ENCODE measurements around the gene CACUL1. TPM values are rescaled to one million over a fixed set of nuclear protein-coding genes. Genes with fewer than 3 reads are reported as not detected.
A peak's percentile ranks its signal among the peaks of the same experiment; 100 is the strongest.

Gene CACUL1
- polyA plus RNA-seq (2013, experiment 1 of 2), result 46.3 TPM
- polyA plus RNA-seq (2013, experiment 2 of 2), result 44.2 TPM

DNA sequence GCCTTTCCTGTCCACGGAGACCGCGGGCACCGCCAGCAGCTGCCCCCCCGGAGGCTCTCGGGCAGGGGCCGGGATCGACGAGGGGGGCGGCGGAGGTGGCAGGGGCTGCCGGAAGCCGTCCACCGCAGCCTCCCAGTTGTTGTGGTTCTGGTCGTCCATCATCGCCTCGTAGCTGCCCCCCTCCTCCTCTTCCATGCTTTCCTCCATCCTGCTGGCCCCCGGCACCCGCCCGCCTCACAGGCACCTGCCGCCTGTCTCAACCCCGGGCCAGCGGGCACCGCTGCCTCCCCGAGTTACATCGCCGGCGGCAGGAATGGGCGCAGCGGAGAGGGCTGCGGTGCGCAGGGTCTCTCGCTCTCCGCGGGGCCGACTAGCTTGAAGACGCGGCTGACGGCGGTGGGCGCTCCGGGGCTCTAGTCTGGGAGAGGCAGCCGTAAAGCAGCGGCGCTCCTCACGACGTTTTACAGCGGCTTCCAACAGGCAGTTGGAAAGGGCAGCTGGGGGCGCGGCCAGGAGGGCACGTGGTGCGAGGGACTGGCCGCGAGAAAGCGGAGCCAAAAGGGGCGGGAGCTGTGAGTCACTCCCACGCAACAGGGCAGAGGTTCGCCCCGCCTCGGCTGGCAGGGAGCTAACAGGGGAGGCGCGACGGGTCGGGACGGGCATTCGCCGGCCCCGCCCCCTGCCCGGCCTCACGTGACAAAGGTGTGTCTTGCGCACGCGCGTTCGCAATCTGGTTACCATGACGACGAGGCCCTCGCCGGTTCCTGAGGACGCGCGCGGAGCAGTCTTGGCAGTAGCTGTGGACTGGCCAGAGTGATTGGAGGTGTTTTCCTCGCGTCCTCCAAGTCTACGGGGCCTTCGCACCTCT lies at the start of gene CACUL1:
CACUL1 (minus strand) TSS at position 415 of the 868 bp plus-strand sequence; CDS start at position 207, 208 bp downstream.
- H2AK5ac ChIP-seq (ENCODE audit: low read length), result no peak within 1 kb of the TSS
- peak within 1 kb of the TSS; percentile 88 for H3K56ac ChIP-seq (ENCODE audit: low read length)
- no peak within 1 kb of the TSS for H2BK15ac ChIP-seq (replicated peaks; ENCODE audit: low read depth)
- H2BK5ac ChIP-seq (ENCODE audit: low read length), result no peak within 1 kb of the TSS
- H3K79me2 ChIP-seq (ENCODE audit: control insufficient read depth, insufficient read depth, low read length), result peaks cover 28% of the 10 kb centered on the region
- H3K4me3 ChIP-seq (ENCODE audit: low read length), result peak within 1 kb of the TSS; percentile 58
- peak within 1 kb of the TSS; percentile 86 for H3K4ac ChIP-seq (ENCODE audit: low read depth, low read length)
- no CpG with 5 or more reads among the region's 87 CpGs for WGBS (ENCODE audit: extremely low coverage, insufficient coverage, low lambda C conversion rate)
- H2BK120ac ChIP-seq (ENCODE audit: low read depth, low read length), result no peak within 1 kb of the TSS
- H4K5ac ChIP-seq (ENCODE audit: low read length), result no peak within 1 kb of the TSS
- peak within 1 kb of the TSS; percentile 93 for H3K9ac ChIP-seq (ENCODE audit: low read length)
- peak; percentile 100 for DNase-seq
- H3K23ac ChIP-seq (ENCODE audit: low read length), result peak within 1 kb of the TSS; percentile 94
- H3K4me1 ChIP-seq (ENCODE audit: control insufficient read depth, low read depth, low read length), result peaks cover 1% of the 10 kb centered on the region
- H3K36me3 ChIP-seq (ENCODE audit: control insufficient read depth, insufficient read depth, low read length), result no peaks in the 10 kb centered on the region
- peak within 1 kb of the TSS; percentile 81 for H3K27ac ChIP-seq (ENCODE audit: low read depth, low read length)
- no peaks in the 10 kb centered on the region for H3K27me3 ChIP-seq (ENCODE audit: insufficient read depth, low read length, poor library complexity)
- H4K8ac ChIP-seq (ENCODE audit: low read depth, low read length), result no peak within 1 kb of the TSS
- peak within 1 kb of the TSS; percentile 77 for H3K18ac ChIP-seq (ENCODE audit: low read length)
- peak within 1 kb of the TSS; percentile 81 for H3K4me2 ChIP-seq (ENCODE audit: low read length)
- peaks cover 6% of the 10 kb centered on the region for H3K79me1 ChIP-seq (ENCODE audit: low read length)

DNA sequence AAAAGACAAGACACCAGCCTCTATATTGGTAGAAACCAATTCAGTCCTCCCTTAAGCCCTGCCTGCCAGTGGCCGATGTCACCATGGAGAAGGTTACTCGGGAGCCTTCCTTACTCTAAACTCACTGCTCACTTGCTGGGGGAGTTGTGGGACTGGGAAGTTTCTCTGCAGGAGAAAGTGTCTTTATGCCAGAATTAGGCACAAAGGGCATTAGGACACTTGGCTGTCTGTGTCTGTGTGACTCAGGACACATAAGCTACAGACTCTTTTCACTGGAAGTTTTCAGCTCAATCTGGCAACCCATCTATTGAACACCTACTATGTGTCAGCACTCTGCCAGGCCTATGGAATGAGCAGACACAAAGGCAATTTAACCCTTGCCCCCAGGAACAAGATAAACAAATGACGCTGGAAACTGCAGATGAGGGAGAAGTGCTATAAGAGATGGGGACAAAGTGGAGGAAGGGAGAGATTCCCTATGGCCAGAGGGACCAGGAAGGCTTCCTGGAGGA lies 49.5 kb upstream of the CACUL1 start:
- Histone ChIP-seq H3K56ac (ENCODE audit: low read length) (no peak overlapping the region), H2BK120ac (ENCODE audit: low read depth, low read length) (no peak overlapping the region), H3K27me3 (ENCODE audit: insufficient read depth, low read length, poor library complexity) (no peaks in the 10 kb centered on the region), H4K5ac (ENCODE audit: low read length) (no peak overlapping the region), H3K9ac (ENCODE audit: low read length) (no peak overlapping the region), H3K79me1 (ENCODE audit: low read length) (no peaks in the 10 kb centered on the region), H3K18ac (ENCODE audit: low read length) (no peak overlapping the region), H3K4ac (ENCODE audit: low read depth, low read length) (no peak overlapping the region), H3K36me3 (ENCODE audit: control insufficient read depth, insufficient read depth, low read length) (no peaks in the 10 kb centered on the region), H3K79me2 (ENCODE audit: control insufficient read depth, insufficient read depth, low read length) (no peaks in the 10 kb centered on the region), H2AK5ac (ENCODE audit: low read length) (no peak overlapping the region), H3K23ac (ENCODE audit: low read length) (no peak overlapping the region), H3K4me3 (ENCODE audit: low read length) (no peak overlapping the region), H3K27ac (ENCODE audit: low read depth, low read length) (no peak overlapping the region), H2BK15ac (replicated peaks; ENCODE audit: low read depth) (no peak overlapping the region), H2BK5ac (ENCODE audit: low read length) (no peak overlapping the region), H3K4me1 (ENCODE audit: control insufficient read depth, low read depth, low read length) (no peaks in the 10 kb centered on the region), H3K4me2 (ENCODE audit: low read length) (no peak overlapping the region), H4K8ac (ENCODE audit: low read depth, low read length) (no peak overlapping the region)
- no CpG with 5 or more reads among the region's 3 CpGs for WGBS (ENCODE audit: extremely low coverage, insufficient coverage, low lambda C conversion rate)
- DNase-seq, result no peak

DNA sequence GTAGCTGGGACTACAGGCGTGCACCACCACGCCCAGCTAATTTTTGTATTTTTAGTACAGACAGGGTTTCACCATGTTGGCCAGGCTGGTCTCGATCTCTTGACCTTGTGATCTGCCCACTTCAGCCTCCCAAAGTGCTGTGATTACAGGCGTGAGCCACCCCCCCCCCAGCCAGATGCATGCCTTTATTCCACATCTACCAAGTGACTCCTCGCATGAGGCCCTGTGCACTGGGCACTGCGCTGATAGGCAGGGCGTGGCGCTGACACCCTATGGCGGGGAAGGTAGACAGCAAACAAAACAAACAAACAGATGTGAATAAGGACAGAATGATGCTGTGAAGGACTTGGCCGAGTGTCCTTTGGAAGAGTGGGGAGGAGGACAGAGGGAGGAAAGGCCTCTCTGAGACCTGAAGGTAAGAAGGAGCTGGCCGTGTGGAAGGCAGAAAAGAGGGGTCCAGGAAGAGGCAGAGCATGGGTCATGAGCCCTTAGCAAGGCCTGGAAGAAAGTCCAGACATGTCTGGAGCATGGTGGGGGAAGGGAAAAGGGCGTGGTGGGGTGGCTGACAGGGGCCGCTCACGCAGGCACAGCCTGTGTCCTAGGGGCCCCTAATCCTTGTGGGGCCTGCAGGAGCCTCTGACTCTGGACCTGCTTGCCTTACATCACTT lies 47.5 kb upstream of the CACUL1 start:
- Histone ChIP-seq H3K4me1 (ENCODE audit: control insufficient read depth, low read depth, low read length) (no peaks in the 10 kb centered on the region), H4K8ac (ENCODE audit: low read depth, low read length) (no peak overlapping the region), H3K27me3 (ENCODE audit: insufficient read depth, low read length, poor library complexity) (peaks cover 2% of the 10 kb centered on the region), H3K9ac (ENCODE audit: low read length) (no peak overlapping the region), H3K18ac (ENCODE audit: low read length) (no peak overlapping the region), H2AK5ac (ENCODE audit: low read length) (no peak overlapping the region), H3K79me2 (ENCODE audit: control insufficient read depth, insufficient read depth, low read length) (no peaks in the 10 kb centered on the region), H3K4me2 (ENCODE audit: low read length) (no peak overlapping the region), H3K4ac (ENCODE audit: low read depth, low read length) (no peak overlapping the region), H3K79me1 (ENCODE audit: low read length) (no peaks in the 10 kb centered on the region), H3K27ac (ENCODE audit: low read depth, low read length) (no peak overlapping the region), H3K4me3 (ENCODE audit: low read length) (no peak overlapping the region), H2BK120ac (ENCODE audit: low read depth, low read length) (no peak overlapping the region), H3K56ac (ENCODE audit: low read length) (no peak overlapping the region), H4K5ac (ENCODE audit: low read length) (no peak overlapping the region), H2BK5ac (ENCODE audit: low read length) (no peak overlapping the region), H3K23ac (ENCODE audit: low read length) (no peak overlapping the region), H2BK15ac (replicated peaks; ENCODE audit: low read depth) (no peak overlapping the region), H3K36me3 (ENCODE audit: control insufficient read depth, insufficient read depth, low read length) (no peaks in the 10 kb centered on the region)
- no peak for DNase-seq
- WGBS (ENCODE audit: extremely low coverage, insufficient coverage, low lambda C conversion rate), result no CpG with 5 or more reads among the region's 14 CpGs

DNA sequence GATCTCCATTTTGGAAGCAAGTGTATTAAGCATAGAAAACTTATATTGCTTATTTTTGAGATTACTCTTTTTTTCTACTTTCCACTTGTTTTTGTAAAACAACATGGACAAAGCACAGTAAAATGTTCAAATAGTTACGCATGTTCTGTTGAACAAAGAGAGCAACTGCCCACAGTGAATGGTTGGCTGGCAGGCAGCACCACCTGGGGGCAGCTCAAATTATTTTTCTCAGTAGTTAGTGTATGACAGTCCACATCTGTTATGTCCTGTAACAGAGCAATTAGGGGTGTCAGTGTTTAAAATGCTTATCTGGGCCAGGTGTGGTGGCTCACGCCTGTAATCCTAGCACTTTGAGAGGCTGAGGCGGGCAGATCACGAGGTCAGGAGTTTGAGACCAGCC lies 46.1 kb upstream of the CACUL1 start:
- H3K9ac ChIP-seq (ENCODE audit: low read length), result no peak overlapping the region
- H3K36me3 ChIP-seq (ENCODE audit: control insufficient read depth, insufficient read depth, low read length), result no peaks in the 10 kb centered on the region
- H4K8ac ChIP-seq (ENCODE audit: low read depth, low read length), result no peak overlapping the region
- no peak for DNase-seq
- no CpG with 5 or more reads among the region's 4 CpGs for WGBS (ENCODE audit: extremely low coverage, insufficient coverage, low lambda C conversion rate)
- no peak overlapping the region for H3K18ac ChIP-seq (ENCODE audit: low read length)
- H3K56ac ChIP-seq (ENCODE audit: low read length), result no peak overlapping the region
- H2BK120ac ChIP-seq (ENCODE audit: low read depth, low read length), result no peak overlapping the region
- no peak overlapping the region for H2BK15ac ChIP-seq (replicated peaks; ENCODE audit: low read depth)
- H3K23ac ChIP-seq (ENCODE audit: low read length), result no peak overlapping the region
- H3K4me2 ChIP-seq (ENCODE audit: low read length), result no peak overlapping the region
- no peaks in the 10 kb centered on the region for H3K79me2 ChIP-seq (ENCODE audit: control insufficient read depth, insufficient read depth, low read length)
- H2BK5ac ChIP-seq (ENCODE audit: low read length), result no peak overlapping the region
- H4K5ac ChIP-seq (ENCODE audit: low read length), result no peak overlapping the region
- no peak overlapping the region for H3K4ac ChIP-seq (ENCODE audit: low read depth, low read length)
- no peak overlapping the region for H3K27ac ChIP-seq (ENCODE audit: low read depth, low read length)
- H3K79me1 ChIP-seq (ENCODE audit: low read length), result no peaks in the 10 kb centered on the region
- no peak overlapping the region for H2AK5ac ChIP-seq (ENCODE audit: low read length)
- H3K4me3 ChIP-seq (ENCODE audit: low read length), result no peak overlapping the region
- no peaks in the 10 kb centered on the region for H3K4me1 ChIP-seq (ENCODE audit: control insufficient read depth, low read depth, low read length)
- H3K27me3 ChIP-seq (ENCODE audit: insufficient read depth, low read length, poor library complexity), result peaks cover 2% of the 10 kb centered on the region

DNA sequence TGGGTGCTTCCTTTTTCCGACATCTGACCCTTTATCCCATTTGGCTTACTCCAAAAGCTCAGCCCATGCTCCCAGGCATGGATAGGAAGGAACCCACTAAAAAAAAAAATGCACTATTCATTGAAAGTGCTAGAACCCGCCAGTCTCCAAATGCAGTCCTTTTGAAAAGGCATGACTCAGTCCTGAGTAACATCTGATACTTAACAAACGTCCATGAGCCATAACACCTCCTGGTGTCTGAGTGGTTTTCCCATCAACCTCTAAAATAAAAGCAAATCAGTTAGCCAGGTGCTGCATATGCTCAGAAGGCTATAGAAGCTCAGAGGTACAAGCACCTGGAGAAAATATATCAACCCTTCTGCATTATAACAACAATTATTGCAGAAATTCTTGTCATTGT lies 45.0 kb upstream of the CACUL1 start:
- DNase-seq, result no peak
- Histone ChIP-seq H3K56ac (ENCODE audit: low read length) (no peak overlapping the region), H2BK120ac (ENCODE audit: low read depth, low read length) (no peak overlapping the region), H2BK5ac (ENCODE audit: low read length) (no peak overlapping the region), H3K9ac (ENCODE audit: low read length) (no peak overlapping the region), H3K4me1 (ENCODE audit: control insufficient read depth, low read depth, low read length) (no peaks in the 10 kb centered on the region), H2BK15ac (replicated peaks; ENCODE audit: low read depth) (no peak overlapping the region), H2AK5ac (ENCODE audit: low read length) (no peak overlapping the region), H3K79me1 (ENCODE audit: low read length) (no peaks in the 10 kb centered on the region), H3K4me2 (ENCODE audit: low read length) (no peak overlapping the region), H3K27me3 (ENCODE audit: insufficient read depth, low read length, poor library complexity) (peaks cover 2% of the 10 kb centered on the region), H3K18ac (ENCODE audit: low read length) (no peak overlapping the region), H3K36me3 (ENCODE audit: control insufficient read depth, insufficient read depth, low read length) (no peaks in the 10 kb centered on the region), H4K8ac (ENCODE audit: low read depth, low read length) (no peak overlapping the region), H3K27ac (ENCODE audit: low read depth, low read length) (no peak overlapping the region), H3K4ac (ENCODE audit: low read depth, low read length) (no peak overlapping the region), H4K5ac (ENCODE audit: low read length) (no peak overlapping the region), H3K23ac (ENCODE audit: low read length) (no peak overlapping the region), H3K4me3 (ENCODE audit: low read length) (no peak overlapping the region), H3K79me2 (ENCODE audit: control insufficient read depth, insufficient read depth, low read length) (no peaks in the 10 kb centered on the region)
- no CpG with 5 or more reads among the region's 3 CpGs for WGBS (ENCODE audit: extremely low coverage, insufficient coverage, low lambda C conversion rate)
